ENCODE results near the gene WTIP. TPM values are rescaled to one million over a fixed set of nuclear protein-coding genes. Genes with fewer than 3 reads are reported as not detected.
"Not testable (repeated sequence)": the region's sequence is repeated elsewhere in the genome, so short reads cannot be mapped to it uniquely, and the experiment has no call there.

Gene WTIP
- total and polyA plus RNA-seq, 2 donors = 2.5 to 3.6 TPM

DNA sequence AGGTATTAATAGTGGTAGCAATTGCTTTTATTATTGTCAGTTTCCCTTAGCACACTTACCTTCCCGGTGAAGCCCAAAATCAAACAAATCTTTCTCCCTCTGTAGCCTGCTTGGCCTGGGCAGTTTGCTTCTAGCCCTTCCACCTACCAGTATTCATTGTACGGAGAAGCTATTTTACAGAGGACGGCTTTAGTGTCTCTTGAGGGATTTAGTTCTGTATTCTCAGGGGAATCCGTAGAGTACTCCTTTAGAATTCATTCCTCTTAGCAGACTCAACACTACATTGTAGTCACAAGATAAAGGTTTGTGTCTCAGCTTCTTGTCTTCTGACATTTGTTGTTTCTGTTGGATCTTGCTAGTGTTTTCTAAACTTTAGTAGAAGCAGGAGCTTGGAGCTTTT, 24.1 kb upstream of the WTIP start:
- Histone ChIP-seq H3K27ac (ENCODE audit: low read depth in 1 of 2, low read length in 1 of 2) (no peak overlapping the region), H3K9me3 (ENCODE audit: control insufficient read depth in 2 of 2, insufficient read depth in 1 of 2, low read length in 1 of 2) (no peaks in the 10 kb centered on the region), H3K4me1 (ENCODE audit: control insufficient read depth in 2 of 2, insufficient read depth in 2 of 2, low read length in 2 of 2) (no peaks in the 10 kb centered on the region), H3K36me3 (ENCODE audit: control insufficient read depth in 2 of 2, insufficient read depth in 2 of 2, low read length in 1 of 2) (peaks cover 64 to 74% of the 10 kb centered on the region in 2 donors), H3K27me3 (ENCODE audit: control insufficient read depth in 2 of 2, insufficient read depth in 1 of 2, low read length in 1 of 2) (no peaks in the 10 kb centered on the region), H3K4me3 (ENCODE audit: low read length in 2 of 2) (no peak overlapping the region)
- DNase-seq (ENCODE audit: low read depth in 6 of 9, low spot score in 9 of 9) = no peak
- WGBS = 73% methylated on average over 4 of the region's 4 CpGs

DNA sequence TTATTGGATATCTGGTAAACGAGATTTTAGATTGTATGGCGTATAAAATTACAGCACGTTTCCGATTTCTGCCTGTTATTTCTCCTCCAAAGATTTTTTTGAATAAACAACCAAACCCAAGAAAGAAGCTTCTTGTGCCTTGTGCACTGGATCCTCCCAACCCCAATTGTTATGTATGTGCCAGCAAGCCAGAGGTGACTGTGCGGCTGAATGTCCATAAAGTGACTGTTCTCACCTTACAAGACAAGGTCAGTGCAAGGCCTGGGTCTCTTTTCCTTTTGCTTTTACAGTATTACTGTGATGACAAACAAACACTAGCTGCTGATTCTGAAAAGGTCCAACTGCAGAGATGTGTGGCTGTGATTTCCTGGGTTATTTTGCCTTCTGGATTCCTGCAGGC, 22.9 kb upstream of the WTIP start:
- H3K27me3 ChIP-seq (ENCODE audit: control insufficient read depth in 2 of 2, insufficient read depth in 1 of 2, low read length in 1 of 2) = no peaks in the 10 kb centered on the region
- peaks cover 69 to 72% of the 10 kb centered on the region in 2 donors for H3K36me3 ChIP-seq (ENCODE audit: control insufficient read depth in 2 of 2, insufficient read depth in 2 of 2, low read length in 1 of 2)
- no peaks in the 10 kb centered on the region for H3K9me3 ChIP-seq (ENCODE audit: control insufficient read depth in 2 of 2, insufficient read depth in 1 of 2, low read length in 1 of 2)
- H3K4me3 ChIP-seq (ENCODE audit: low read length in 2 of 2) = no peak overlapping the region
- 97% methylated on average over 5 of the region's 5 CpGs for WGBS
- H3K4me1 ChIP-seq (ENCODE audit: control insufficient read depth in 2 of 2, insufficient read depth in 2 of 2, low read length in 2 of 2) = no peaks in the 10 kb centered on the region
- DNase-seq (ENCODE audit: low read depth in 6 of 9, low spot score in 9 of 9) = no peak
- no peak overlapping the region for H3K27ac ChIP-seq (ENCODE audit: low read depth in 1 of 2, low read length in 1 of 2)

DNA sequence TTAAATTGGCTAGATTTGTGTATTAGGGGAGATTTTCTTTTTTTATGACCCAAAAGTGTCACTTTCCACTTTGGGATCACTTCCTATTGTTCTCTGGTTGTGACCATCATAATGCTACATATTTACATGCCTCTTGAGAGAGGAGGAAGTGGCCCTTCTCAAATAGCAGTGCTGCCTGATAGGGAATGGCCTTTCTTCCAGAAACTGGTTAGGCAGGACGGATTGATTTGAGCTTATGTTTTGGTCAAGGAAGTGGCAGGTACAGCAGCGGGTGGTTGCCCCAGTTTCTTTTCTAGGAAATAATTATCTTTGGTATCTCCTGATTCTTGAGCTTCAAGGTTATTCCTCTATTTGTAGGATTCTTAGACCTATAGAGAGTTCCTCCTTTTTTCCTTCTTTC, 21.9 kb upstream of the WTIP start:
- Histone ChIP-seq H3K4me1 (ENCODE audit: control insufficient read depth in 2 of 2, insufficient read depth in 2 of 2, low read length in 2 of 2) (no peaks in the 10 kb centered on the region), H3K4me3 (ENCODE audit: low read length in 2 of 2) (no peak overlapping the region), H3K9me3 (ENCODE audit: control insufficient read depth in 2 of 2, insufficient read depth in 1 of 2, low read length in 1 of 2) (no peaks in the 10 kb centered on the region), H3K36me3 (ENCODE audit: control insufficient read depth in 2 of 2, insufficient read depth in 2 of 2, low read length in 1 of 2) (peaks cover 69 to 74% of the 10 kb centered on the region in 2 donors), H3K27ac (ENCODE audit: low read depth in 1 of 2, low read length in 1 of 2) (no peak overlapping the region), H3K27me3 (ENCODE audit: control insufficient read depth in 2 of 2, insufficient read depth in 1 of 2, low read length in 1 of 2) (no peaks in the 10 kb centered on the region)
- 97% methylated on average over 2 of the region's 2 CpGs for WGBS
- no peak for DNase-seq (ENCODE audit: low read depth in 6 of 9, low spot score in 9 of 9)

DNA sequence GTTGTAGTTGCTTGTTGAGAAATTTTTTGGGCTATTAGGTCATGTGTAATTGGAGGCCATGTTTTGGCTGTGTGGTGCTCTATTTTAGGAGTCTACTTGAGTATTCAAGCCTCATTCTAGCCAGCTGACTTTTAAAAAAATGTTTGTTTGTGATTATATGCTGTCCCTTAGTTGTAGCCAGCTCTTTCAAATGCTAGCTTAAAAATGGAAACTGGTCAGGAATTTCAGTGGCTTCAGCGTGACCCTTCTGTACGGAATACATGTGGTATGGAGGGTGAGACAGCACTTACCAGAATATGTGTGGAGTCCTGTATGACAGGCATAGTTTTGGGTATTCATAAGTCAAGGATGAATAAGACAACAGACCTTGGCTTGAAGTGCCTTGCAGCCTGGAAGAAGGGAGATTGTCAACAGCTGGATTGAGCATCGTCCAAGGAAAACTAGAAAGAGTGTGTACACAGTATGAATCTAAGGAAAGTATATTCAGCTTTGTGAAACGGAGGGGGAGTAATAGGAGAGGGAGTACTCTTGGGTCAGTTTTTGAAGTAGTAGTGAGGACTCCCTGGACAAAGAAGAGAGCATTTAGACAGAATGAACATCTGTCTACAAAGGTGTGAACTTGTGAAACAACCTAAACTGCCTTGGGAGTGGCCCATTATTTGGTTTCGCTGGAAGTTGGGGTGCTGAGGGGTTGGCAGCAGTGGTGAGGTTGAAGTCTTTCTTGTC, 20.0 kb upstream of the WTIP start:
- Histone ChIP-seq H3K27ac (ENCODE audit: low read depth in 1 of 2, low read length in 1 of 2) (no peak overlapping the region), H3K36me3 (ENCODE audit: control insufficient read depth in 2 of 2, insufficient read depth in 2 of 2, low read length in 1 of 2) (peaks cover 74 to 76% of the 10 kb centered on the region in 2 donors)

DNA sequence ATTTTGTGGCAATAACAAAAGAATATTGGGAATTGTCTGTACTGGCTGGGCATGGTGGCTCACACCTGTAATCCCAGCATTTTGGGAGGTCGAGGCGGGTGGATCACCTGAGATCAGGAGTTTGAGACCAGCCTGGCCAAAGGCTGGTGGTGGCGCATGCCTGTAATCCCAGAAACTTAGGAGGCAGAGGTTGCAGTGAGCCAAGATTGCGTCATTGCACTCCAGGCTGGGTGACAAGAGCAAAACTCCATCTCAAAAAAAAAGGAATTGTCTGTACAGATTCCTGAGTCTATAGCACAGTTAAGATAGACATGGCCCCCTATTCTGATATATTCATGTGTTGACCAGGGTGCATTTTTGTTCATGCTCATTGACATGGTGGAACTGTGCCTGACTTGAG, 16.8 kb upstream of the WTIP start:
- not testable (repeated sequence) for H3K9me3 ChIP-seq (ENCODE audit: control insufficient read depth in 2 of 2, insufficient read depth in 1 of 2, low read length in 1 of 2); DNase-seq (ENCODE audit: low read depth in 6 of 9, low spot score in 9 of 9); H3K4me3 ChIP-seq (ENCODE audit: low read length in 2 of 2); H3K27ac ChIP-seq (ENCODE audit: low read depth in 1 of 2, low read length in 1 of 2); H3K27me3 ChIP-seq (ENCODE audit: control insufficient read depth in 2 of 2, insufficient read depth in 1 of 2, low read length in 1 of 2); H3K4me1 ChIP-seq (ENCODE audit: control insufficient read depth in 2 of 2, insufficient read depth in 2 of 2, low read length in 2 of 2)
- WGBS = 96% methylated on average over 4 of the region's 4 CpGs
- H3K36me3 ChIP-seq (ENCODE audit: control insufficient read depth in 2 of 2, insufficient read depth in 2 of 2, low read length in 1 of 2) = peaks cover 66 to 72% of the 10 kb centered on the region in 2 donors

More for the DNA sequence above, 20.0 kb upstream of the WTIP start:
- Histone ChIP-seq H3K27me3 (ENCODE audit: control insufficient read depth in 2 of 2, insufficient read depth in 1 of 2, low read length in 1 of 2) (no peaks in the 10 kb centered on the region), H3K9me3 (ENCODE audit: control insufficient read depth in 2 of 2, insufficient read depth in 1 of 2, low read length in 1 of 2) (no peaks in the 10 kb centered on the region), H3K4me3 (ENCODE audit: low read length in 2 of 2) (no peak overlapping the region), H3K4me1 (ENCODE audit: control insufficient read depth in 2 of 2, insufficient read depth in 2 of 2, low read length in 2 of 2) (no peaks in the 10 kb centered on the region)
- WGBS = 97% methylated on average over 5 of the region's 5 CpGs
- DNase-seq (ENCODE audit: low read depth in 6 of 9, low spot score in 9 of 9) = no peak

DNA sequence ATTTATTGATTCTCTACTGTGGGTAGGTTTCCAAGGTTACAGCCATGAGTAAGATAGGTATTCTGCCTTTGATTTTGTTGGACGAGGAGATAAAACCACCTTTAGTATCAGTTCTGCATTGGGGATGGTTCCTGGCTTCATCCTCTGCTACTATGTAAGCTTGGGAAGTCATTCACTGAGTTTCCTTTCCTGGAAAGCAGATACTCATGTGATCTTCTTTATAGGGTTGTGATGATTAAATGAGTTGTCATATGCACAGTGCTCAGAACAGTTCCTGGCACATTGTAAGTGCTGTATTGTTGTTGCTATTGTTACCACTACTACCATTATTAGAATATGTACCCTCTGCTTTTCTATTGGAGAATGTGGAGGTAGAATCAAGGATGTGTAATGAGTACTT, 13.1 kb upstream of the WTIP start:
- 97% methylated on average over 1 of the region's 1 CpG for WGBS
- Histone ChIP-seq H3K36me3 (ENCODE audit: control insufficient read depth in 2 of 2, insufficient read depth in 2 of 2, low read length in 1 of 2) (peaks cover 62 to 70% of the 10 kb centered on the region in 2 donors), H3K4me3 (ENCODE audit: low read length in 2 of 2) (no peak overlapping the region), H3K27me3 (ENCODE audit: control insufficient read depth in 2 of 2, insufficient read depth in 1 of 2, low read length in 1 of 2) (no peaks in the 10 kb centered on the region), H3K27ac (ENCODE audit: low read depth in 1 of 2, low read length in 1 of 2) (no peak overlapping the region), H3K9me3 (ENCODE audit: control insufficient read depth in 2 of 2, insufficient read depth in 1 of 2, low read length in 1 of 2) (no peaks in the 10 kb centered on the region), H3K4me1 (ENCODE audit: control insufficient read depth in 2 of 2, insufficient read depth in 2 of 2, low read length in 2 of 2) (no peaks in the 10 kb centered on the region)
- no peak for DNase-seq (ENCODE audit: low read depth in 6 of 9, low spot score in 9 of 9)

DNA sequence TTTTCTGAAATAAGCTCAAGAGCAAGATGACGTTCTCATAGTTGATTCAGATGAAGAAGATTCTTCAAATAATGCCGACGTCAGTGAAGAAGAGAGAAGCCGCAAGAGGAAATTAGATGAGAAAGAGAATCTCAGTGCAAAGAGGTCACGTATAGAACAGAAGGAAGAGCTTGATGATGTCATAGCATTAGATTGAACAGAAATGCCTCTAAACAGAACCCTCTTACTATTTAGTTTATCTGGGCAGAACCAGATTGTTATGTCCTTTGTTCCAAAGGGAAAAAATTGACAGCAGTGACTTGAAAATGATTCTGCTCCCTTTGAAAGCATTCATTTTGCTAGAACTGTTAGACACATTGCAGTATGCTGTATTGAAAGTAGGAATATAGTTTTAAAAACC, 12.5 kb upstream of the WTIP start:
- WGBS = 96% methylated on average over 5 of the region's 5 CpGs
- not testable (repeated sequence) for DNase-seq (ENCODE audit: low read depth in 6 of 9, low spot score in 9 of 9)

DNA sequence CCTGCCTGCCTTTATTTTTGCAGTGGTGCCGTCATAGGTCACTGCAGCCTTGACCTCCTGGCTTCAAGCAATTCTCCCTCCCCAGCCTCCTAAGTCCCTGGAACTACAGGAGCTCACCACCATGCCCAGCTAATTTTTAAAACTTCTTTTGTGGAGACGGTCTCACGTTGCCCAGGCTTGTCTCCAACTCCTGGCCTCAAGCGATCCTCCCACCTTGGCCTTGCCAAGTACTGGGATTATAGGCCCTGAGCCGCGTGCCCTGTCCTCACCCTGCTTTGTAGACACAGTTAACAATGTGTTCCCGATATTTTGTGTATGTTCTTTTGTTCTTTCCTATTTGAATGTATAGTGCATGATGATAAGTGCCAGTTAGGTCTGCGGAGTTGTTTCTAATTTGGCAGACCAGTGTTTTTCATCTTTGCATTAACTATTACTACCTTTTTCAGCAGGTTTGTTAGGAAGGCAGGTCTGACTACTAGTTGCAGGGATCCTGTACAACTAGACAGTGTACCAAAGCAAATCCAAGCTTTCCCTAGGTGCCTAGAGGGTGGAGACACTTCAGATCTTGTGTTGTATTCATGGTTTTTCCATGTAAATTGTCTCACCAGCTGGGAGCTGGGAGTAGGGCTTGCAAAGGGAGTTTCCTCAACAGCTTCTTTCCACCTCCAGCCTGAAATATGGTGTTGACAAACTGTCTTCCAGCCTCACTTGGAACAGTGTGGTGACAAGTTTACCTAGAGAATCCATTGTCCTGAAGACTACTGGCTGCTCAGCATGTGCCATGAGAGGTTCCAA, 9.5 kb upstream of the WTIP start:
- WGBS = 97% methylated on average over 8 of the region's 8 CpGs
- no peak overlapping the region for H3K4me3 ChIP-seq (ENCODE audit: low read length in 2 of 2)
- H3K36me3 ChIP-seq (ENCODE audit: control insufficient read depth in 2 of 2, insufficient read depth in 2 of 2, low read length in 1 of 2) = peaks cover 34 to 48% of the 10 kb centered on the region in 2 donors
- no peak for DNase-seq (ENCODE audit: low read depth in 6 of 9, low spot score in 9 of 9)
- H3K9me3 ChIP-seq (ENCODE audit: control insufficient read depth in 2 of 2, insufficient read depth in 1 of 2, low read length in 1 of 2) = no peaks in the 10 kb centered on the region
- no peaks in the 10 kb centered on the region for H3K4me1 ChIP-seq (ENCODE audit: control insufficient read depth in 2 of 2, insufficient read depth in 2 of 2, low read length in 2 of 2)
- H3K27me3 ChIP-seq (ENCODE audit: control insufficient read depth in 2 of 2, insufficient read depth in 1 of 2, low read length in 1 of 2) = no peaks in the 10 kb centered on the region
- no peak overlapping the region for H3K27ac ChIP-seq (ENCODE audit: low read depth in 1 of 2, low read length in 1 of 2)

More for the DNA sequence above, 12.5 kb upstream of the WTIP start:
- not testable (repeated sequence) for H3K4me3 ChIP-seq (ENCODE audit: low read length in 2 of 2); H3K4me1 ChIP-seq (ENCODE audit: control insufficient read depth in 2 of 2, insufficient read depth in 2 of 2, low read length in 2 of 2); H3K27ac ChIP-seq (ENCODE audit: low read depth in 1 of 2, low read length in 1 of 2); H3K9me3 ChIP-seq (ENCODE audit: control insufficient read depth in 2 of 2, insufficient read depth in 1 of 2, low read length in 1 of 2); H3K27me3 ChIP-seq (ENCODE audit: control insufficient read depth in 2 of 2, insufficient read depth in 1 of 2, low read length in 1 of 2)
- peaks cover 60 to 66% of the 10 kb centered on the region in 2 donors for H3K36me3 ChIP-seq (ENCODE audit: control insufficient read depth in 2 of 2, insufficient read depth in 2 of 2, low read length in 1 of 2)

DNA sequence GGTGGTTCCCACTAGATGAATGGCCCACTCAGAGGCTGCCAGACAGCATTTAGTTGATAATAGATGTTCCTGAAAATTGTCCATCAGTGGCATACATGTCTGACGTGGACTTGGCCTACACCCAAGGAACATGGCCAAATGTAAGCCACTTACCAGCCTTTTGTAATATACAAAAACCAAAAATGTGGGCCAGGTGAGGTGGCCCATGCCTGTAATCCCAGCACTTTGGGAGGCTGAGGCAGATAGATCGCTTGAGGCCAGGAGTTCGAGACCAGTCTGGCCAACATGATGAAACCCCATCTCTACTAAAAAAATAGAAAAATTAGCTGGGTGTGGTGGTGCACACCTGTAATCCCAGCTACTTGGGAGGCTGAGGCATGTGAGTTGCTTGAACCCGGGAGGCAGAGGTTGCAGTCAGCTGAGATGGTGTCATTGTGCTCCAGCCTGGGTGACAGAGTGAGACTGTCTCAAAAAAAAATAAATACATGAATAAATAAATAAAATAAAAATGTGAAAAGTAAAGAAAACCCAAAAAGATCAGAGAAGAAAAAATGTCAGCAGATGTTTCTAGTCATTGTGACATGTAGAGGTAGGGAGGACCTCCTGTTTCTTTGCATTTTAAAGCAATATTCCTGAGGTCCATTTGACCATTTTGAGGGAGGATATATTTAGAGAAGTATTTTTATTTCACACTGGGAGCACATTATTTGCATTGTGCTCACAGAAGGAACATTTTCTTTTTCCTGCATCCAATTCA, 7.1 kb upstream of the WTIP start:
- DNase-seq (ENCODE audit: low read depth in 6 of 9, low spot score in 9 of 9) = no peak
- no peak overlapping the region for H3K27ac ChIP-seq (ENCODE audit: low read depth in 1 of 2, low read length in 1 of 2)
- H3K36me3 ChIP-seq (ENCODE audit: control insufficient read depth in 2 of 2, insufficient read depth in 2 of 2, low read length in 1 of 2) = peaks cover 25 to 36% of the 10 kb centered on the region in 2 donors
- H3K4me3 ChIP-seq (ENCODE audit: low read length in 2 of 2) = no peak overlapping the region
- no peaks in the 10 kb centered on the region for H3K9me3 ChIP-seq (ENCODE audit: control insufficient read depth in 2 of 2, insufficient read depth in 1 of 2, low read length in 1 of 2)
- H3K27me3 ChIP-seq (ENCODE audit: control insufficient read depth in 2 of 2, insufficient read depth in 1 of 2, low read length in 1 of 2) = peaks cover 3 to 8% of the 10 kb centered on the region in 2 donors
- no peaks in the 10 kb centered on the region for H3K4me1 ChIP-seq (ENCODE audit: control insufficient read depth in 2 of 2, insufficient read depth in 2 of 2, low read length in 2 of 2)
- WGBS = 97% methylated on average over 4 of the region's 4 CpGs
